HG03558 (cell line): ENCODE measurements around the gene RPL13A.
A peak's percentile ranks its signal among the peaks of the same experiment; 100 is the strongest.
"Not testable (repeated sequence)": the region's sequence is repeated elsewhere in the genome, so short reads cannot be mapped to it uniquely, and the experiment has no call there.

ENCODE experiments used
- ATAC-seq: cut with Tn5 transposase; IDR thresholded peaks from one replicate; pipeline ENCODE4 v1.9.1; 2021; ENCODE audit warnings: moderate number of reproducible peaks; ENCODE audit not compliant: unreplicated experiment; ENCODE audit errors: extremely low read depth

RPL13A gene

GRCh38 chr19:49487277-49488045 is at the start of gene RPL13A:
Gene RPL13A (plus strand): TSS chr19:49487608. CDS start chr19:49487630, 22 bp downstream.
- ATAC-seq: peak; percentile 69

DNA sequence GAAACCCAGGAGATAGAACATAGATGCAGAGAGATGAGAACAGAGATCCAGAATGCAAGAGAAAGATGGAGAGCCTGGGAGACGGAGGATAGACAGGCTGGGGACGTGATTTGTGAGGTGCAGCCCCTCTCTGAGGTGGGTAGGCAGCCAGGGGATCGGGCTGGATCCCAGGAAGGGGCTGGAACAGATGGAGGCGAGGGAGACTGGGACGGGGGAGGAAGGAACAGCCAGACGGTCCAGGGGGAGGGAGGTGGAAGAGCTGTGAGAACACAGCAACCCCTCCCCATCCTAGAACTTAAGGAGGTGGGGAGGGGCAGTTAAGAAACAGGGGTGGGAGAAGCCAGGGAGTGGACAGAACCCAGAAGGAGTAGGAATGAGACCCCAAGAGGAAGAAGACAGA is 49.1 kb upstream of the RPL13A start:
- ATAC-seq: no peak

DNA sequence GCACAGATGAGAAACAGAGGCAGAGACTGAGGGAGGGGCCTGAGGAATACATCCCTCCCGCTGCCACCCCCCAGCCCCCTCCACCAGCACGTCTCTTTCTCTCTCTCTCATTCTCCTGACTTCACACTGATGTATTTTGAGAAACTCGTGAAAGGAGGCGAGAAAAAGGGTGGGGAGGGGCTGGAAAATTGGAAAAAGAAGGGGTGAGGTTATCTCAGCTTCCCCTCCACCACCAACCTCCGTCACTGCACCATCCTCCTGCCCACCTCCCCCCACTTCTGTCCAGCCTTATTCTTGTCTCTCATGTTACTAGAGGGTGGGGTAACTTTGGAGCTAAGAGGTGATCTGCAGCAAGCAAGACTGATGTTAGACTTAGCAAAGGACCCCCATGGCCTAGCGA is 47.6 kb upstream of the RPL13A start:
- no peak for ATAC-seq

- no peak for ATAC-seq
Observed at GRCh38 chr19:49440439-49441209, 46.8 kb upstream of the RPL13A start.

GRCh38 chr19:49441210-49441959 is 46.0 kb upstream of the RPL13A start, which contains the start of gene SLC17A7:
Gene SLC17A7 (minus strand): TSS chr19:49441527. CDS start chr19:49441379, 148 bp downstream.
- no peak for ATAC-seq

DNA sequence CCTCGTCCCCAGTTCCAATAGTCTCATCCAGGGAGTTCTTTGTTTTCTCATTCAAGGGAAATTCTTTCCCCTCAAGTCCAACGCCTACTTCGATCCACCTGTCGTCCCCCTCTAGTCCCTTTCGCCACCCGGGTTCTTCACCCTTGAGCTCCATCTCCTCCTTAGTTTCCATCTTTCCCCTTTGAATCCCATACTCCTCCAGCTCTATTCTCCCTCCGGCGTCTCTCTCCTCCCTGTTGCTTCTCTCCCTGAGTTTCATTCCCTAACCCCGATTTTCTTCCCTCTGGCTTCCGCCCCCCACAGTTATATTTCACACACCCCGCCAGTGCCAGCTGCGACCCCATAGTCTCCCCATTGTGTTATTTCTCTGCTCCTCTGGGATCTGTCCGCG is 45.5 kb upstream of the RPL13A start:
- ATAC-seq: no peak

DNA sequence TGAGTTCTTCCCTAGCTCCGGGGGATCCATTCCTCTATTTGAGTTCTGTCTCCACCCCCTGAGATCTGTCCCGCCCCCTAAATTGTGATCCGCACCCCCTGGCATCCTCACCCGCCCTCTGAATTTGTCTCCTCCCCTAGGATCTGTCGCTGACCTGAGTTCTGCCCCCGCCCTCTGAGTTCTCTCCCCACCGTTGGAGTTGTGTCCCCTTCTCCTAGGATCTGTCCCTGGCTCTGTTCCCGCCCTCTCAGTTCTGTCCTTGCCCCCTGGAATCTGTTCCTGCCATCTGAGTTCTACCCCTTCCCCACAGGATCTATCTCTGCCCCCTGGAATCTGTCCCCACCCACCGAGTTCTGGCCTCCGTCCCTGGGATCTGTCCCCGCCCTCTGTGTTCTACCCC is 45.1 kb upstream of the RPL13A start:
- ATAC-seq: no peak

DNA sequence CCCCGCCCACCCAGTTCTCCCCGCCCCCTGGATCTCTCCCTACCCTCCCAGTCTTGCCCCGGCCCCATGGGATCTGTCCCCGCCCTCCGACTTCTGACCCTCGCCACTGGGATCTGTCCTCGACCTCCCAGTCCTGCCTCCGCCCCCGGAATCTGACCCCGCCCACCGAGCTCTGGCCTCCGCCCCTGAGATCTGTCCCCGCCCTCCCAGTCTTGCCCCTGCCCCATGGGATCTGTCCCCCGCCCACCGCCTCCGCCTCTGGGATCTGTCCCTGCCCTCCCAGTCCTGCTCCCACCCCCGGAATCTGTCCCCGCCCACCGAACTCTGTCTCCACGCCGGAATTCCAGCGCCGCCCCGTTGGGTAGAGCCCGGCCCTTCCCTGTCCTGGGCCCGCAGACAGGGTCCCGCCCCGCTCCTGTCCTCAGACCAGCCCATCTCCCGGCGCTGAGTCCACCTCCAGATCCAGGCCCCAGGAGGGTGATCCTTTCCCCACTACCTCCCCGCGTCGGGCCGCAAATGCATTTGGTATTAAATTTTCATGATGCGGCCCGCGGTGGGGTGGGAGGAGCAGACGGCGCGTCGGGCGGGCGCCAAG is 44.5 kb upstream of the RPL13A start:
- no peak for ATAC-seq

DNA sequence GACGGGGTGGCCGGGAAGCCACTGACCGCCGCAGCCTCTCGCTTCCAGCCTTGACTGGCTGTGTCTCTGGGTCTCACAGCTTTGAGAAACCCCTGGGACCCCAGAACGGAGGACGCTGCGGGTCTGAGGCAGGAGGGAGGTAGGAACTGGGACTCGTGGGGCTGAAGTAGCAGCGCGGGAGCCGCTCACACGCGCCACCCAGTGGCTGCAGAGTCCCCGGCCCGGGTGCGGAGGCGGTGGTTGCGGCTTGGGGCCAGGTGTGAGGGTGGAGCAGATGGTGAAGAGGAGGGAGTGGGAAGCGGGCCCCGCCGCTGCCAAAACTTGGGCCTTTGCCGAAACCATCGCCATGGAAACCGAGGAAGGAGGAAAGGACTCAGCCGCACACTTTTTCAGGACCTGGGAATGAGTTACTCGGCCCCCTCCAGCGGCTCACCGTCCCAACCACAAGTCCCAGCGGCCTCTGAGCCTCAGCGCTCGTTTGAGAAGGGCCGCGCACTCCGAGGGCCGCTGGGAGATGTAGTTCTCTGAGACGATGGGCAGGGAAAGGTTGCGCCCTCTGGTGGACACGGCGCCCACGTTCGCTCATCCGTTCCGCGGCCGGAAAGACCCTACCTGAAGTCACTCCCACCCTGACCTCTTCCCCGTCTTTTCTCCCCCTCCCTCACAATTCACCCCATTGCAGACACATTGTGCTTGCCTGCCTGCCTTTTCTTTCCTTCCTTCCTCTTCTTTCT is 43.9 kb upstream of the RPL13A start:
- ATAC-seq: peak; percentile 39

GRCh38 chr19:49444100-49444700 is 43.2 kb upstream of the RPL13A start:
- ATAC-seq: not testable (repeated sequence)

- ATAC-seq: no peak
Observed at GRCh38 chr19:49445997-49446396, 41.4 kb upstream of the RPL13A start.

- no peak for ATAC-seq
Observed at GRCh38 chr19:49447485-49448431, 39.6 kb upstream of the RPL13A start.

DNA sequence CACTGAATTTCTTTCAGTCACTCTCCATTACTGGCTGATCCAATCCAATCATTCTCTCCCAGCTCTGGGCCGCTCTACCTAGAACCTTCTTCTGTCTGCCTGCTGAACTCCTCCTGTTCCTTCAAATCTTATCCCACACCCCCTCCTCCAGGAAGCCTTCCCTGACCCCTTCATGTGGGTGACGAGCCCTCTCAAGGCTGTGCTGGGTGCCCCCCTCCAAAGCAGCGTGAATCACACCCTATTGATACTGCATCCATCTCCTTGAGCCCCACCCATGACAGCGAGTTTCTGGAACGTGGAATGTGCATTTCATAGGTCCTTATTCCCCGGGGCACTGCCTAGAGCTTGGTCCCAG is 39.0 kb upstream of the RPL13A start:
- no peak for ATAC-seq

DNA sequence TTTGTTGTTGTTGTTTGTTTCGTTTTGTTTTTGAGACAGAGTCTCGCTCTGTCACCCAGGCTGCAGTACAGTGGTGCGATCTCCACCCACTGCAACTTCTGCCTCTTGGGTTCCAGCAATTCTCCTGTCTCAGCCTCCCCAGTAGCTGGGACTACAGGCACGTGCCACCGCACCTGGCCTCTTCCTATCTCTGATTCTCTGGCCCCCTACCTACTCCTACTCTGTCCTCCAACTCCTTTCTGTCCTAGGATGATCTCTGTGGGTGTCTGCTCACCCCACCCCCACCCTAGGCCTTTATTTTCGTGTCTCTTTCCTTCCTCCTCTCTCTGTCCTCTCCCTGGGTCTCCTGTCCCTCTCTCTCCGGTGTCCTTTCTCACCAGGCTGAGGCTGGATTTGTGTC is 37.0 kb upstream of the RPL13A start:
- no peak for ATAC-seq

- ATAC-seq: no peak
Observed at GRCh38 chr19:49451430-49452181, 35.8 kb upstream of the RPL13A start, which contains the start of gene PIH1D1. Gene PIH1D1 (minus strand): TSS chr19:49451814. CDS start chr19:49451574, 240 bp downstream.

DNA sequence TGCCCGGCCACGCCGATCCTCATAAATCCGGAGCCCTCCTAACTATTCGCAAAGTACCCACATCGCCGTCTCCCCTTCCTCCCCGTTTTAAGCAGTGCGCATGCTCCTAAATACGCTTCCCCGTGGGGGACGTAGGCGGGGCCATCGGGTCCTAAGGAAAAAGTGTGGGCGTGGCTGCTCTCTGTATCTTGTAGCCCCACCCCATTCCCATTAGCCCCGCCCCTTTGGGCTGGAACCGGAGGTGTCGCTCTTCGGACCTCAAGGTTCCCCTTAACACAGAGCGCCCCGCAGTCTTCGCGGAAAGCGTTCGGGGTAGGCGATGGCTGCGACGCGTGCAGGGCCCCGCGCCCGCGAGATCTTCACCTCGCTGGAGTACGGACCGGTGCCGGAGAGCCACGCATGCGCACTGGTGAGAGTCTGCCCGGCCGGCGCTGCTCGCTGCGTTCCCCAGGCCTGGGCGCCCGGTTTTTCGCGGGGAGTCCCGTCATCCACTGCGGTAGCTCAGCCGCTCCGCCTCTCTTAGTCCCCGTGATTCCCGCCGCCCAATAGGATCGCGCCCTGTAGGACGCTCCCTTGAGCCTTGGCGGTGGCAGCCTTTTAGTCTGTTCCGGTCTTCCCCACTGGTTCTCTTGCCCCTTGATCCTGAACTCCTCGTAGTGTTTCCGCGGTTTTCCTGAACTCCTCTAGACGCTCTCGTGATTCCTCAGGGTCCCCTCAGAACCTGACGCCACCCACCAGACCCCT is 34.2 kb upstream of the RPL13A start, which contains the start of gene ALDH16A1:
Gene ALDH16A1 (plus strand): TSS at position 213 of the 744 bp plus-strand sequence. CDS start 107 bp downstream, at position 320.
- ATAC-seq: peak; percentile 66

GRCh38 chr19:49453757-49454240 is 33.6 kb upstream of the RPL13A start:
- no peak for ATAC-seq
